Esophagus muscularis mucosa (tissue), 4 donors: ENCODE data around the gene C16orf90.

Source experiments
- EP300 ChIP-seq: sonication (generic); formaldehyde crosslinking; IDR thresholded peaks from one replicate; pipeline ENCODE4 v1.6.1; 2017; ENCODE audit warnings: antibody characterized with exemption
- POLR2A ChIP-seq: fragments of 450-650 bp; IDR thresholded peaks from one replicate; pipeline ENCODE4 v1.6.1; 2017; ENCODE audit warnings: antibody characterized with exemption, moderate library complexity, mild to moderate bottlenecking, low read depth
- POLR2AphosphoS5 ChIP-seq, 2 donors: sonication (generic); formaldehyde crosslinking; IDR thresholded peaks; one replicate each; pipeline ENCODE4 v1.6.1; 2017; ENCODE audit warnings: antibody characterized with exemption in 2 of 2
- TF ChIP-seq, protein P1 (sequence below), 3 experiments: fragments of 200-600 bp in 2 of 3; fragments of 450-650 bp in 1 of 3; sonication (generic) in 2 of 3; IDR thresholded peaks; one replicate each; pipeline ENCODE4 v1.5.1; 2017 to 2019; ENCODE audit warnings: antibody characterized with exemption in 3 of 3, mild to moderate bottlenecking in 2 of 3, moderate library complexity in 1 of 3

DNA sequence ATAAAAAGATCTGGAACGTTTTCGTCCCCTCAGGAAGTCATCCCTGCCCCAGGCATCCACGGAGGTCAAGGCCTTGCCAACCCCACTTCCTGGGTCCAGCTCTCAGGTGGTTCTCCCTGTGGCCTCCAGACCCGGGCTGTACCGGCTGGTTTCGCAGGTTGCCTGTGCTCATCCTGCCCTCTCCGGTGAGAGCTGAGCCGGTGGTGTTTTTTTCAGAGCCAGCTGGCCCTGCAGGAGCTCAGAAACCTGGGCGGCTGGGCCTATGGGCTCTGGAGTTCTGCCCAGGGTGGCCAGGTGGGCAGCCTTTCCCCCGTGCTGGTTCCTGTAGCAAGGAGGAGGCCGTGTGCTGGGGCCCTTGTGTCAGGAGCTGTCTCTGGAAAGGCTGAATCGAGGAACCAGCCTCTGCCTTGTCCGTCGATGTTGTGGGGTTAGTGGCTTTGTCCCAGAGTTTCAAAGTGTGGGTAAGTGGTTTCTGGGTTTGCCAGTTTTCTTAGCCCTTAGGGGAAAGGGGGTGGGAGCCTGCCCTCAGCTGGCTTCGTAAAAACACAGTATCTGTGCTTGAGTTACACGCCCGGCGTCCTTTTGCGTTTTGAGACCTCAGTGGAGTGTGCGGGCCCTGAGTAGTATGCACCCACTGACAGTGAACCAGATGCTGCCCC lies 23.6 kb downstream of the C16orf90 start:
- TF ChIP-seq, protein P1, sequence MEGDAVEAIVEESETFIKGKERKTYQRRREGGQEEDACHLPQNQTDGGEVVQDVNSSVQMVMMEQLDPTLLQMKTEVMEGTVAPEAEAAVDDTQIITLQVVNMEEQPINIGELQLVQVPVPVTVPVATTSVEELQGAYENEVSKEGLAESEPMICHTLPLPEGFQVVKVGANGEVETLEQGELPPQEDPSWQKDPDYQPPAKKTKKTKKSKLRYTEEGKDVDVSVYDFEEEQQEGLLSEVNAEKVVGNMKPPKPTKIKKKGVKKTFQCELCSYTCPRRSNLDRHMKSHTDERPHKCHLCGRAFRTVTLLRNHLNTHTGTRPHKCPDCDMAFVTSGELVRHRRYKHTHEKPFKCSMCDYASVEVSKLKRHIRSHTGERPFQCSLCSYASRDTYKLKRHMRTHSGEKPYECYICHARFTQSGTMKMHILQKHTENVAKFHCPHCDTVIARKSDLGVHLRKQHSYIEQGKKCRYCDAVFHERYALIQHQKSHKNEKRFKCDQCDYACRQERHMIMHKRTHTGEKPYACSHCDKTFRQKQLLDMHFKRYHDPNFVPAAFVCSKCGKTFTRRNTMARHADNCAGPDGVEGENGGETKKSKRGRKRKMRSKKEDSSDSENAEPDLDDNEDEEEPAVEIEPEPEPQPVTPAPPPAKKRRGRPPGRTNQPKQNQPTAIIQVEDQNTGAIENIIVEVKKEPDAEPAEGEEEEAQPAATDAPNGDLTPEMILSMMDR (IDR thresholded peaks at IDR 0.05), result no peak
- no peak for TF ChIP-seq POLR2AphosphoS5 (IDR thresholded peaks at IDR 0.05)
- TF ChIP-seq POLR2A, result no peak
- no peak for TF ChIP-seq EP300
